NCI-H187 treated with DMSO at 0.1 percent for 48 hours (cell line): ENCODE measurements around the gene TMEM31.
"Not testable (repeated sequence)": the region's sequence is repeated elsewhere in the genome, so short reads cannot be mapped to it uniquely, and the experiment has no call there.

ENCODE experiments used
- DNase-seq: peaks from one replicate; lab custom pipeline; 2025; lab: John Stamatoyannopoulos, UW

Gene TMEM31

DNA sequence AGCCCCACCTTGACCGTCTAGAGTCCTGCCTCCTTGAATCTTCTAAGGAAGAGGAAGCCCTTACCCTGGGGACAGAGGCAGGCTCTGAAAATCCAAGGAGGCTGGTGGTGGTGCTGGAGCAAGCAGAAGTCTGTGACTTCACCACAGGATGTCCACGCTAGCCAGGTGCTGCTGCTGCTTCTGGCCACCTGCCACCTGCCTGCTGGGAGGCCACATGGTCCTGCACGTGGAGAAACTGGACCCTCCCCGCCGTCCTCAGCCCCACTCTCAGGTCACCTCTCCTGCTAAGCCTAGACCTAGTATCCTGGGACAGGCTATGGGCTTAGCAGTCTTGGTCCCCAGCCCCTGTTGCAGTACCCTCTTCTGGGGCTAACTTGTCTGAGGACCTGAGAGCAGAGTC is 15.8 kb downstream of the TMEM31 start:
- no peak for DNase-seq

DNA sequence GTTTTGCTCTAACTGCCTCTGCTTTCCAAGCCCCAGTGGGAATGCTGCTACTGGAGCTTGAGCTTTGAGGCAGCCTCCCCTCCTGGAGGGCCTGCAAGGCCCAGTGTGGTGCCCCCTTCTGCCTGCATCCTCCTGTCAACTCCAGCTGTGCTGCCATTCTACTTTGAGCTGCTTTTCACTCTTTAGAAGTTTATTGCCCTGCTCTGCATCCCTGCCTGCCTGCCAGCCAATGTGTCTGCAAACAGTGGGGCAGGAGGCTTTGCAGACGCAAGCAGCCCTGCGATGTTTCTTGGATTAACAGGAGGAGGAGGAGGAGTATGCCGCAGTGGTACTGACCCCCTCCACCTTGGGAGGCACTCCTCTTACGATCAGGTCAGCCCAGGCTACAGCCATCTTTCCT is 16.4 kb downstream of the TMEM31 start:
- DNase-seq = no peak

GRCh38 chrX:103729015-103729414 is 18.3 kb downstream of the TMEM31 start:
- no peak for DNase-seq

DNA sequence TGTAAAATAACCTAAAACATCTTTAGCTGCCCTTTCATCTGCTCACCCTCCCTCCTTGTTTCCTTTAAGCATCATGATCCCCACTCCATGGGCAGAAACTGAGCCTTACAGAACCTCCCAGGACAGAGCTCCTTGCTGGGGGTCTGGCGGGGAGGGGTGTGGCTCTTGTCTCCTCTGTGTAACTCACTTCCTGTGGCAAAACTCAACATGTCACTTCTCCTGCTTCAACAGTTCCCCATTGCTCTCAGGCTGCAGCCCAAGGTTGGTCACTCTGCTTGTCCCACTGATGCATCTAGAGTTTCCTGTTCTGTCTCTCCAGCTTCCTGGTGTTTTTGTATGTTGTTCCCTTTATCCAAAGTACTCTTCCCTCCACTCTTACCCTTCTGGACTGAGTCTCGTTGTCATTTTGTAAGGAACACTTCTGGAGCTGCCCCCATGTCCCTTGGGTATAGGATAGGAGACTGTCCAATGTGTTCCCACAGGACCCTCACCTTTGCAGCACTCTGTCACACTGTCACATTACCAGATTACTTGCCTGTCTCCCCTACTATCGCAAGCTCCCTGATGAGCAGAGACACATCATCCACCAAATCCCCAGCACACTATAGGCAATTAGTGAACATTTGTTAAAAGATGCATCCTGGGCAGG is 19.6 kb downstream of the TMEM31 start:
- no peak for DNase-seq

DNA sequence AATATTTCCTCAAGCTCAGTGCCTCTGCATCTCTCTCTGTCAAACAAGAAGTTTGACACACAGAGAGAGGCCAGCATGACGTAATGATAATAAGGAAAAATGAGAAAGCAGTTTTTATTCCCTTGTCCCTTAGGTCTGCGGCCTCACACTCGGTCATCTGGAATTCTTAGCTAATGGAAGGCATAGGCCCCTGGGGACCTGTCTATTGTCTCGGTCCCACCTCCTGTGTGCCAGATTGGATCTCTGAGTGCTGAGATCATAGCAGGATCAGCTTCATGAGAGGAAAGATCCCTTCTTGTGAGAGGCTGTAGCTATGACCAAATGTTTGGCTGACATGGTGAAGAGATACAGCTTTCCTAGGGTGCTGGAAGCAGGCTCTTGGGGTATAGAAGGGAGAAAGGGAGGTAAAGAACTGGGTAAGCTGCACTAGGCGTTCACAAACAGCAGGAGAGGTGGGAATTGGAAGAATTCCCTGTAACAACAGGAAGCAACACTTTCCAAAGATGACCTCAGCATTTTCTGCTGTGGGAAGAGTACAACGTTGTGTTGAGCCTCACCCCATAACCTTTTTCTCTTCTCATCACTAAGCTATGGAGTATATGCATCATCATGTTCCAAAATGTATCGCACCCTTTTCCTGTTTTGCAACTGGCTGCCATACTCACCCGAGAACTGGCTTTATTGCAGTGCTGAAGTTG is 20.2 kb downstream of the TMEM31 start:
- DNase-seq = no peak

DNA sequence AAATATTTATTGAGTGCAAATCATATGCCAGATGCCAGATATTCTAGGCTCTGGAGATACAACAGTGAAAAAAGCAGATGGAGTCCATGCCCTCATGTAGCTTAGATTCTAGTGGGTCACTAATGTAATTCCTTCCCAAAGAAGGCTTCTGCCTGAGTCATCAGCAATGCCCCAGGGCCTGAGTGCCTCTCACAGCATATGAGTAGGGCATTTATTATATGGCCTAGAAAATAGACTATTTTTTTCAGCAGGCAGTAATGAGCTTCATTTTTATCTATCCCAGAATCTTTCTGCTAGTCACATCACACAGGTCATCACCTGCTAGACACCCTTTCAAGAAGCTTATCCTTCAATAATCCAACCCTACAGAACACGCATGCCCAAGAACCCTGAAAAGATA is 22.3 kb downstream of the TMEM31 start:
- DNase-seq = no peak

DNA sequence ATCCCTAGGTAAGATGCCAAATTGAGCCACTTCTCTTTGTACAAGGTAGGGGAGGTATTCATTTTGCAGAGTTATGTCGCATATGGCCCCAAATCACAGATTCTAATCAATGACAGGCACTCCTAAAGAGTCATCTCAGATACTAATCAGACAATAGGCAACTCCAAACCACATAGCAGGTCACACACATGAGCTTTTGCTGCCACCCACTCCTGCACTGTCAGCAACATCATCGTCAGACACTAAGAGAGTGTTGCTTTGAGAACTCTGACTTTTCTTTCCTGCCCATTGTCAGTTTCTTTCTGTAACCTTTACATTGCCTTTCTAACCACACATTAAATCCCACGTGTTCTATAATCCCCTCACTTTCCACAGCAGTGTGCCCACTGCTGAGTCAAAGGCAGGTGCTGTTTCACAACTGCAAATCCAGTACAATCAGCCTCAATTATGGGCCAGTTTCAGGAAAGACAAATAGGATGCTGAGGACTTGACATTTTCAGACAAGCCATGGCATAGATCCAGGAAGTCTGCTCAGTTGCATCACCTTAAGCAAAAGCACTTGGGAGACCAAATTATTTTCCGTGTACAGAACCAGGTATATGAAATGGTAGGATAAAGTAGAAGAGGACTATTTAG is 23.5 kb downstream of the TMEM31 start:
- DNase-seq = no peak

GRCh38 chrX:103737696-103738095 is 27.0 kb downstream of the TMEM31 start:
- no peak for DNase-seq

- DNase-seq = no peak
Measured at GRCh38 chrX:103739421-103739820, 28.7 kb downstream of the TMEM31 start.

- no peak for DNase-seq
Measured at GRCh38 chrX:103741879-103742278, 31.2 kb downstream of the TMEM31 start.

DNA sequence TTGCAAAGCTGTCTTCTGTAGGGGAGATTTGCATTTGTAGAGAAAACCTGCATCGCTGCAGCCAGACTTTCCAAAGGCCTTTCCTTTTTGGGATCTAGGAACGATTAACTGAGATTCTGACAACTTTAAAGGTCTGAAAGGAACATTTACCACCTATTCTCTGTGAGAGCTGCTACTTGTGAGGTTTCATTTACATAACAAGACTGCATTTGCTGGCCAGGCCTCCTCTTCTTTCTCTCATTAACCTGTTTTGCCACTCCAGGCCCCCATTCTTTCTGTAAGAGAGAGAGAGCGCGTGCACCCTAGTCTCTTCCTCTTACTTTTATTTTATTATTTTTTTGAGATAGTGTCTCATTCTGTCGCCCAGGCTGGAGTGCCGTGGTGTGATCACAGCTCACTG is 31.6 kb downstream of the TMEM31 start:
- DNase-seq = no peak

DNA sequence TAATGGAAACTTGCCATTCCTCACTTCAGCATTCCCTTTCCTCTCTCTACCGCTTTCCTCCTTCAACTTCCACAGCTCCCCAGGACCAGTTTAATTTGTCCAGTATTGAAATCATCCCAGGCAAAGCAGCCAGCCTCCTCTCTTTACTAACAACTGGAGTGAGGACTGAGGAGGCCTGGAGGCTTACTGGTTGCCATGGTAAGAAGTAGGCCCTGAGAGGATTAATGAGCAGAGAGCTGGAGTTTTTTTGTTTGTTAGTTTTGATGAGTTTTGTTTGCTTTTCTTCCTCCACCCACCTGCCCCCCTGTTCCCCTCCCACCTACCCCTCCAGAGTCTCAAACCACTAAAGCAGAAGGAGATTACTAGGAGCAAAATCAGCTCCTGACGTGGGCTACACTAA is 36.5 kb downstream of the TMEM31 start:
- no peak for DNase-seq

GRCh38 chrX:103754401-103754800 is 43.7 kb downstream of the TMEM31 start:
- no peak for DNase-seq

GRCh38 chrX:103756736-103757135 is 46.0 kb downstream of the TMEM31 start:
- DNase-seq = no peak

DNA sequence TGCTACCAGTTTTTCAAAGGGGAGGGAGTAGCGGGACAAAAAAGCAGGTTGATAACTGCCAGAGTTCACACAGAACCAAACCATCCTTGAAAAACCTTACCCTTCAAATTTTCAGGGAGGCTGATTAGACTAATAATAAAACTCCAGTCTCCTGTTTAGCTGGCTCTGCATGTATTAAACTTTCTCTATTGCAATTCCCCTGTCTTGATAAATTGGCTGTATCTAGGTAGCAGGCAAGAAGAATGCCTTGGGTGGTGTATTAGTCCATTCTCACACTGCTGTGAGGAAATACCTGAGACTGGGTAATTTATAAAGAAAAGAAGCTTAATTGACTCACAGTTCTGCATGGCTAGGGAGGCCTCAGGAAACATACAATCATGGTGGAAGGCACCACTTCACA is 47.8 kb downstream of the TMEM31 start:
- no peak for DNase-seq

- DNase-seq = not testable (repeated sequence)
Measured at GRCh38 chrX:103763541-103763940, 52.8 kb downstream of the TMEM31 start.
